HL-60 (cell line): ENCODE measurements around the gene MUSK.

ENCODE experiments used
- GABPA ChIP-seq: IDR thresholded peaks from 2 replicates; pipeline ENCODE4 v1.6.1; 2012; ENCODE audit warnings: low read depth
- POLR2AphosphoS5 ChIP-seq: IDR thresholded peaks from 2 replicates; pipeline ENCODE4 v1.6.1; 2012; ENCODE audit warnings: low read depth
- SPI1 ChIP-seq: IDR thresholded peaks from 2 replicates; pipeline ENCODE4 v1.6.1; 2012; ENCODE audit warnings: low read depth, mild to moderate bottlenecking, borderline replicate concordance
- TF ChIP-seq, protein P1 (sequence below): IDR thresholded peaks from one replicate; pipeline ENCODE4 v1.5.1; 2011; ENCODE audit warnings: low read length, control low read depth, inconsistent platforms; ENCODE audit not compliant: insufficient read depth
- TF ChIP-seq, protein P2 (sequence below): IDR thresholded peaks from 2 replicates; pipeline ENCODE4 v1.6.1; 2012; ENCODE audit warnings: low read depth; ENCODE audit not compliant: insufficient replicate concordance

DNA sequence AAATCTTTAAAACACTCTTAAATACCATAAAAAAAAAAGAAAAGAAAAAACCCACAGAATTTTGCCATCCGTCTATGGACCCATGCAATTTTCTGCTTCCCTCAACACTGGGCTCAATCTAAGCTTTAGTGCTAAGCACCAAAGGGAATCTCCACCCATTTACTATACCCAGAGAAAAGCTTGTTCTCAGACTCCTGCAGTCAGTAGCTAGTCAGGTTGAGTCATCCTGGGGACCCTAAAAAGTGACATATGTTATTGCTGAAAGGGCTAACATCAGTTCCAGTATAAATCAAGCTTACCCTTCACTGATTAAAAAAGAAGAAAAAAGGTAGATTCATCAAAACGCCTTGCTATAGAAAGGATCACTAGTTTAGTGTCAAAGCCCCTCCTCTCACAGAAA, 177.6 kb downstream of the MUSK start:
- TF ChIP-seq, protein P1, sequence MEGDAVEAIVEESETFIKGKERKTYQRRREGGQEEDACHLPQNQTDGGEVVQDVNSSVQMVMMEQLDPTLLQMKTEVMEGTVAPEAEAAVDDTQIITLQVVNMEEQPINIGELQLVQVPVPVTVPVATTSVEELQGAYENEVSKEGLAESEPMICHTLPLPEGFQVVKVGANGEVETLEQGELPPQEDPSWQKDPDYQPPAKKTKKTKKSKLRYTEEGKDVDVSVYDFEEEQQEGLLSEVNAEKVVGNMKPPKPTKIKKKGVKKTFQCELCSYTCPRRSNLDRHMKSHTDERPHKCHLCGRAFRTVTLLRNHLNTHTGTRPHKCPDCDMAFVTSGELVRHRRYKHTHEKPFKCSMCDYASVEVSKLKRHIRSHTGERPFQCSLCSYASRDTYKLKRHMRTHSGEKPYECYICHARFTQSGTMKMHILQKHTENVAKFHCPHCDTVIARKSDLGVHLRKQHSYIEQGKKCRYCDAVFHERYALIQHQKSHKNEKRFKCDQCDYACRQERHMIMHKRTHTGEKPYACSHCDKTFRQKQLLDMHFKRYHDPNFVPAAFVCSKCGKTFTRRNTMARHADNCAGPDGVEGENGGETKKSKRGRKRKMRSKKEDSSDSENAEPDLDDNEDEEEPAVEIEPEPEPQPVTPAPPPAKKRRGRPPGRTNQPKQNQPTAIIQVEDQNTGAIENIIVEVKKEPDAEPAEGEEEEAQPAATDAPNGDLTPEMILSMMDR = no peak
- no peak for TF ChIP-seq POLR2AphosphoS5
- TF ChIP-seq, protein P2, sequence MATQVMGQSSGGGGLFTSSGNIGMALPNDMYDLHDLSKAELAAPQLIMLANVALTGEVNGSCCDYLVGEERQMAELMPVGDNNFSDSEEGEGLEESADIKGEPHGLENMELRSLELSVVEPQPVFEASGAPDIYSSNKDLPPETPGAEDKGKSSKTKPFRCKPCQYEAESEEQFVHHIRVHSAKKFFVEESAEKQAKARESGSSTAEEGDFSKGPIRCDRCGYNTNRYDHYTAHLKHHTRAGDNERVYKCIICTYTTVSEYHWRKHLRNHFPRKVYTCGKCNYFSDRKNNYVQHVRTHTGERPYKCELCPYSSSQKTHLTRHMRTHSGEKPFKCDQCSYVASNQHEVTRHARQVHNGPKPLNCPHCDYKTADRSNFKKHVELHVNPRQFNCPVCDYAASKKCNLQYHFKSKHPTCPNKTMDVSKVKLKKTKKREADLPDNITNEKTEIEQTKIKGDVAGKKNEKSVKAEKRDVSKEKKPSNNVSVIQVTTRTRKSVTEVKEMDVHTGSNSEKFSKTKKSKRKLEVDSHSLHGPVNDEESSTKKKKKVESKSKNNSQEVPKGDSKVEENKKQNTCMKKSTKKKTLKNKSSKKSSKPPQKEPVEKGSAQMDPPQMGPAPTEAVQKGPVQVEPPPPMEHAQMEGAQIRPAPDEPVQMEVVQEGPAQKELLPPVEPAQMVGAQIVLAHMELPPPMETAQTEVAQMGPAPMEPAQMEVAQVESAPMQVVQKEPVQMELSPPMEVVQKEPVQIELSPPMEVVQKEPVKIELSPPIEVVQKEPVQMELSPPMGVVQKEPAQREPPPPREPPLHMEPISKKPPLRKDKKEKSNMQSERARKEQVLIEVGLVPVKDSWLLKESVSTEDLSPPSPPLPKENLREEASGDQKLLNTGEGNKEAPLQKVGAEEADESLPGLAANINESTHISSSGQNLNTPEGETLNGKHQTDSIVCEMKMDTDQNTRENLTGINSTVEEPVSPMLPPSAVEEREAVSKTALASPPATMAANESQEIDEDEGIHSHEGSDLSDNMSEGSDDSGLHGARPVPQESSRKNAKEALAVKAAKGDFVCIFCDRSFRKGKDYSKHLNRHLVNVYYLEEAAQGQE = no peak
- TF ChIP-seq GABPA = no peak
- no peak for TF ChIP-seq SPI1
